KOPT-K1 (cell line): Measurements from ENCODE around the gene CIAO3.

Experiments used
- H3K27ac ChIP-seq: fragments of 200-600 bp; sonication (generic); 2 replicates; pipeline ENCODE4 v1.5.1; 2016; ENCODE audit warnings: antibody characterized with exemption, mild to moderate bottlenecking, low read depth, low read length; ENCODE audit not compliant: poor library complexity, severe bottlenecking
- H3K36me3 ChIP-seq: fragments of 200-600 bp; sonication (generic); 2 replicates; pipeline ENCODE4 v1.5.1; 2017; ENCODE audit warnings: antibody characterized with exemption, mild to moderate bottlenecking, low read length, moderate library complexity; ENCODE audit not compliant: insufficient read depth
- H3K9me3 ChIP-seq: fragments of 200-600 bp; sonication (generic); 2 replicates; pipeline ENCODE4 v1.5.1; 2017; ENCODE audit warnings: antibody characterized with exemption, low read length, mild to moderate bottlenecking; ENCODE audit not compliant: insufficient read depth, poor library complexity, severe bottlenecking

CIAO3 gene

DNA sequence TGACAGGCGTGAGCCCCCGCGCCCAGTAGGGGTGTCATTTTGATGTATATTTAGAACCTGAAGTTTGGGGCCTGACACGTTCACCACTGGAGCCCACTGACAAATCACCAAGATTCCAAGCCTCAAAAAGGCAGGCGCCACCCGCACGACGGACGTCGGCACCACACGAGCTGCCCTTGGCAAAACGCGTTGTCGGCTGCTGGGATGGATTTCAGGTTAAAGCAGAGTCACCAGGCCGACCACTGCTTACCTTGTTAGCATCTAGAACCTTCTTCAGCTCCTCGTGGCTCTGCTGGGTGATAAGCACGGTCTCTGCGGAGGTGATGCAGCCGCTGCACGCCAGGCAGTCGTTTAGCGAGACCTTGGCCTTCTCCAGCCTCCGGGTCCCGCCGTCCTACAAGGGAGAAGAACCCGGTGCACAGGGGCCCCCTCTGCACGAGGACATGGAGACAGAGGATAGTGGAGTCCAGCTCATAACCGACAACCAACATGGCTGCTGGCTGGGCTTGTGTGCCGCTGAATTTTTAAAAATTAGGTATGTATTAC, 3.8 kb downstream of the CIAO3 start:
- Histone ChIP-seq H3K36me3 (peaks cover 56% of the 10 kb centered on the region), H3K27ac (no peak overlapping the region), H3K9me3 (no peaks in the 10 kb centered on the region)

DNA sequence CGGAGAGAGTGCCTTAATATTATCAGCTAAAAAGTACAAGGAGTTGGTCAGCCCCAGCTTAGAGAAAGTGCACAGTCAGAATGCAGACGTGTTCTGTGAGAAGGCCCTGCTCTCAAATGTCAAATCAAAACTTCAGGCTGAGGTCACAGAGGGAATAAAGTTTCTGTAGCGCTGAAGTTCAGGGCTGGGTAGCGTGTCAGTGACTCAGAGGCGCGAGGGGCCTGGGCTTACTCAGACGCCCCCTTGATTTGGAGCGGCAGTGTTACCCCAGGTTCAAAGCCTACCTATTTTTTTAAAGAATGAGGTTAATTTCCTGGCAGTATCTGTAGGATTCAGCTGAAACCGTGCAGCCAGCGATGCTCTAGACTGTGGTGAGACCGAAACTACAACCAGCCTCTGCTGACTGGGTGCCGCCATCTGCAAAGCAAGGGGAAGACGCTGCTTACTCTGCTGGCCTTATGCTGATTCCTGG, 4.8 kb downstream of the CIAO3 start:
- peaks cover 56% of the 10 kb centered on the region for H3K36me3 ChIP-seq
- no peak overlapping the region for H3K27ac ChIP-seq
- H3K9me3 ChIP-seq = no peaks in the 10 kb centered on the region

DNA sequence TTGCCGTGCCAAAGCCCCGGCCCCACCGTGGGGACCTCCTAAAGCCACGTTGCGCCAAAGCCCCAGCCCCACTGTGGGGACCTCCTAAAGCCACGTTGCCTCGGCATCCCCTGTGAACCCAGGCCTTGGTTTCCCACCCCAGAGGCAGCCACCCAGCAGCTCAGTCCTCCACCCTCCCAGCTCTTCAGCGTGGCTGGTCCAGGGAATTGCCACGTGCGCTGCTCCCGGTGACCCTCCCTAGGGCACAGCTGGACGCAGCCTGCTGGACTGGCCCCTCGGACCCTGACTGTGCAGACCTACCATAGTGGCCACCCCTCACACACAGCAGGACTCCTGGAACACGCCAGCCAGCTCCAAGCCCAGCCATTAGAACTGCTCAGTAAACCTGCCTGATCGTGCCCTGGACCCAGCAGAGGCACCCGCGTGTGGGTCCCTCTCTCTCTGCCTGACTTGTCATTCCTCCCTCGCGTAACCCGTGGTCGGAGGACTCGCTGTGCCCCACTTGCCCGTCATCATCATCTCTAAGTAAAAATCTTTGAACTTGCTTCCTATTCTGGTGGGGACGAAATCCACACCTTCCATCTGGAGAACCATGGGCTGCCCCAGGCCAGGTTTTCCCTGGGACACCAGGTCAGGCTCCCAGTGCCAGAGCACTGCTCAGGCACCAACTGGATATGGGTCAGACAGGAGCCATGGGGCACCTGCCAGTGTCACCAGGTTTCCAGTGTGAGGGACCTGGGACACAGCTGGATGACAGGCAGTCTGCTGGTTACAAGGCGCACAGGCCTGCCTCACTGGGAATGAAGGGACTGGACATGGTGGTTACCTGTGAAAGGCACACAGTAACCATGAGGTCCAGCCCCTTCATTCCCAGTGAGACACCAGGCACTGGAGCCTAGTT, 5.6 kb downstream of the CIAO3 start:
- Histone ChIP-seq H3K27ac (no peak overlapping the region), H3K36me3 (peaks cover 56% of the 10 kb centered on the region), H3K9me3 (no peaks in the 10 kb centered on the region)

- H3K9me3 ChIP-seq = no peaks in the 10 kb centered on the region
- no peak overlapping the region for H3K27ac ChIP-seq
- H3K36me3 ChIP-seq = peaks cover 56% of the 10 kb centered on the region
These were observed 6.4 kb downstream of the CIAO3 start for GRCh38 chr16:734208-734980.

DNA sequence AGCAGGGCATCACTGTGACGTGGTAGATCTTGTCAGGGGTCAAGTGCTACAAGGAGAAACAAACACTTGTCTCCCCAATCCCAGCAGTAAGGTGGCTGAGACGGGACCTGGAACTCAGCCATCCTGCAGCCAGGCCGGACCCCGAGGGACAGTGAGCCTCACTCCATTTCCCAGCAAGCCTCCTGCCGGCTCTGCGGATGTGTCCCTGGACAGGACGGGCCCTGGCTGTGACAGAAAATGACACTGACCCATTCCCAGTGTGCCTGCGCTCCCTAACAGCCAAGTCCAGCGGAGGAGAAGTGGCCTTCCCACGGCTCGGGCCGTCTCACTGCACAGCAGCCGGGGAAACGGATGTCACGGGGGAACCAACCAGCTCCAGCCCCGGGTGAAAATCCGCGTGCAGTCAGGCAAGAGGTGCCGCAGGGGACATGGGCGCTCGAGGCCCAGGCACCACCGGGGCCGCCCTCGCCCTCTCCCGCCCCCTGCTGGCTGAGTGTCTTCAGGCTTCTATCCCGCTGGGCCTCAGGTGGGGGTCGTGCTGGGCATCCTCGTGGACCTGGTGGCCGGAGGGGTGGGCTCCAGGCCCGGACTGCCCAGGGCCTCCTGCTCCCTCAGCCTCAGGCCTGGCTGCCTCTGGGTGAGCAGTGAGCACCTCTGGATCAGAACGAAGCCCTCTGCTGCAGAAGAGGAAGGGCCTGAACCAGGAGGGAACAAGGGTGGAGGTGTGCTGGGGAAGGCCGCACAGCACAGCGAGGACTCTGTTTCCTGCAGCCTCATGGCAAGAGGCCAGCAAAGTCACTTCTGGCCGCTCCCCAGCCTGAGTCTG, 7.2 kb downstream of the CIAO3 start:
- Histone ChIP-seq H3K9me3 (no peaks in the 10 kb centered on the region), H3K36me3 (peaks cover 56% of the 10 kb centered on the region), H3K27ac (no peak overlapping the region)

DNA sequence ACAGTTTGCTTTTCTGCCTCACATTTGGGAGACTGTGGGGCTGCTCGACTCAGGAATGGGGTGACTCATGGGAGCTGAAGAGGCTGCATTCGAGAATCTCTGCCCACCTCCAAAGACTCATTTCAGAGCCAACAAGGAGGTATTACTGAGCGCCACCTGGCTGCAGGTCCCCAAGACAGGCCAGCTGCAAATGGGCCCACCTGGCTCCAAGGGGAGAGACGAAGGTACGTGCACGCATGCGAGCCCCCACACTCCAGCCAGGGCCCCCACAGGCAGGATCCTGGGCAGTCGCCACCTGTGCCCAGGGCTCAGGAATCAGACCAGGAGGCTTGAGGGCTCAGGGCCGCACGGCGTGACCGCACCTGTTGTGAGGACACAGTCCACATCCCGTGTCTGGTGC, 7.9 kb downstream of the CIAO3 start:
- H3K36me3 ChIP-seq = peaks cover 55% of the 10 kb centered on the region
- no peaks in the 10 kb centered on the region for H3K9me3 ChIP-seq
- no peak overlapping the region for H3K27ac ChIP-seq

- peaks cover 49% of the 10 kb centered on the region for H3K36me3 ChIP-seq
- no peaks in the 10 kb centered on the region for H3K9me3 ChIP-seq
- no peak overlapping the region for H3K27ac ChIP-seq
These were observed 8.5 kb downstream of the CIAO3 start for GRCh38 chr16:732332-732731.

DNA sequence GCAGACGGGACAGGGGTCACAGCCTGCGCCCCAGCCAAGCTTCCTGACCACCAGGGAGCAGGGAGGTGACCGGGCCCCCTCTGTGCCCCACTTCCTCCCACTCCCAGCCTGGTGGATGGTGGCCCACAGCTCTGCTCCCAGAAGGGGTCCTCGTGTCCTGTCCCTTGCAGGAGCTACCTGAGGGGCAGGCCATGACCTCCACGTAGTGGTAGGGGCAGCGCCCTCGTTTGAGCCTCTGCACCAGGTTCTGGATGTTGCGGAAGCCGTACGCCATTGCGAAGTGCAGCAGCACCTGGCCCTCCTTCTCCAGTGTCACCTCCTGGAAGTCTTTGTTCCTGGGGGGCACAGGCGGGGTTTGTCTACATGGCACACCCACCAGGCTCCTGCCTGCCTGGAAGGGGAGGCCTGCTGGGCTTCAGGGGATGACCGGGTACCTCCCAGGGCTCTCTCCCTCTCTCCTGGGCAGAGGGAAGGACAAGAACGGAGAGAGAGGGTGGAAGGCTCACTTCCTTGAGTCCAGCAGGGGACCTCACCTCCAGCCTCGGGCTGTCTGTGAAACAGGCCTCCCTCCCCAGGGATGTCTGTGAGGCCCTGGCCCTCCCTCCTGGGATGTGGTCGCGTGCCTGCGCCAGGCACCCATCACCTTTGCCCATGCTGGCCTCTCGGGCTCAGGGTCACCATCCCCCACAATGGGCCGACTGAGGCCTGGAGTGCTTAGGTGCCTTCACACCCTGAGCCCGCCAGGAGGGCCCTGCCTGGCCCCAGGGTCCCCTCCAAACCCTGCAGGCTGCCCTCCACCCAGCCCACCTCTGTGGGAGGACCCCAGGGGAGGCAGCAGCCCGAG, 9.9 kb downstream of the CIAO3 start:
- Histone ChIP-seq H3K9me3 (no peaks in the 10 kb centered on the region), H3K27ac (no peak overlapping the region), H3K36me3 (peaks cover 35% of the 10 kb centered on the region; the same call in 1 of the 2 replicates)

DNA sequence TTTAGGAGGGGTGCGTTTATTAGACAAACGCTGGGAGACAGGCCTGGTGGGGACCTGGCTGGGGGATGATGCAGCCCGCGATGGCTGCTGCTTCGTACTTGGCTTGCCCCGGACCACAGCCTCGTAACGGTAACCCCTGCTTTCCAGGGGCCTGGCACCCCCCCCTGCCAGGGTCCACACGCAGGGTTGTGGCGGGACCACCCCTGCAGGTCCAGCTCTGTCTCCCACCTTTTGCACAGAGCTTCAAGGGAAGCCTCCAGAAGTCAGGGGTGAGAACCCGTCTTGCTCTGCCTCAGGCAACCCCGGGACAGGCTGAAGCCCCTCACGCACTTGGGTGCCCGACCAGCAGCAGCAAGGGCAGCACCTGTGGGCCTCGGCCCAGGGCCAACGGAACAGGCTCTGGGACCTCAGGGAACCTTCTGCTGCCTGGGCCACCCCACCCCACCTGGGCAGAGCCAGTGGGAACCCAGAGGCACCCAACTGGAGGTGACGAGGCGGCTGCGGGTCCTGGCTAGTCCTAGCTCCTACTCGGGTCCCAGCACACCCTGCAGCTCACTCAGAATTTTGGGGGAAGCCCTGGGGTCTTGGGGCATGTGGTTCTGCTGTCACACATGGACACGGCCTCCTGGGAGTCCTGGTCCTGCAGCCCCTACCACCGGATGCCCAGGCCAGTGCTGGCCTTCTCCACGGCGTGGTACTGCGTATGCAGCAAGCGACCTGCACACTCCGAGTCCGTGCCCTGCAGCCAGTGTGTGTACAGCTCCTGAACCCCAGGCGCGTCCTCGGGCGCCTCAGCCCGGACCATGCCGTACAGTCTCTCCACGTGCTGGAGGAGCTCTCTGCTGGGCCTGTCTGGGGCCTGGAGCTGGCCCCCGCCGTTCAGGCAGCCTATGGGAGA, 10.8 kb downstream of the CIAO3 start:
- Histone ChIP-seq H3K9me3 (no peaks in the 10 kb centered on the region), H3K27ac (no peak overlapping the region), H3K36me3 (peaks cover 27% of the 10 kb centered on the region; the same call in 1 of the 2 replicates)

DNA sequence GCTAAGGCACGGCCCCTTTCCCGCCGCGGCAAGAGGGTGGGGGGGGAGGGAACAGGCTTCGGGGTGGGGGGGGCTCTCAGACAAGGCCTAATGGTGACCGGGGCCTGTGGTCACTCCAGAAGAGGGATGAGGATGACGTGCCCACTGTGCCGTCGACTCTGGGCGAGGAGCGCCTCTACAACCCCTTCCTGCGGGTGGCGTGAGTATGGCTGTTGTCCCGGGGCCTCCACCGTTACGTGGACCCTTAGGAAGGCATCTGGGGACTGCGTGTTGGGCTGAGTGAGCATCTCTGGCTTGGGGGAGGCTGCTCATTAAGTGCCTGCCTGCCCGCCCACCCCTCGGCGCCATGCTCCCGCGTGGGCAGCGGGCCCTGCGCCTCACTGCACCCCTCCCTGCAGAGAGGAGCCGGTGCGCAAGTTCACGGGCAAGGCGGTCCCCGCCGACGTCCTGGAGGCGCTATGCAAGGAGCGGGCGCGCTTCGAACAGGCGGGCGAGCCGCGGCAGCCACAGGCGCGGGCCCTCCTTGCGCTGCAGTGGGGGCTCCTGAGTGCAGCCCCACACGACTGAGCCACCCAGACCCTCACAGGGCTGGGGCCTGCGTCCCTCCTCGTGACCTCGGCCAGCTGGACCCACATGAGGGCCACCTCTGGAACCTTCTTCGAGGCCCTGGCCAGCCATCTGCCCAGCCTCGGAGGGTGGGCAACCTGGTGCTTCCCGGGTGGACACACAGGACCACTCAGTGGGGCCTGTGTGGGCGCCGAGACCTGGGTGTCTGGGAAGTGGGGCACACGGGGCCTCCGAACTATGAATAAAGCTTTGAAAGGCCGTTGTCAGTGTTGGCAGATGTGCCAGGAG, 11.7 kb downstream of the CIAO3 start:
- H3K36me3 ChIP-seq = peaks cover 18% of the 10 kb centered on the region; the same call in 1 of the 2 replicates
- H3K9me3 ChIP-seq = no peaks in the 10 kb centered on the region
- no peak overlapping the region for H3K27ac ChIP-seq

- H3K9me3 ChIP-seq = no peaks in the 10 kb centered on the region
- peaks cover 10% of the 10 kb centered on the region; the same call in 1 of the 2 replicates for H3K36me3 ChIP-seq
- no peak overlapping the region for H3K27ac ChIP-seq
These were observed 12.5 kb downstream of the CIAO3 start for GRCh38 chr16:728131-728889.
